Upper lobe of right lung (tissue), 1 donor: ENCODE results near the gene ANKRD18A. TPM values are rescaled to one million over a fixed set of nuclear protein-coding genes. Genes with fewer than 3 reads are reported as not detected.
A peak's percentile ranks its signal among the peaks of the same experiment; 100 is the strongest.

Experiments
- ATAC-seq: fragments of 200-7000 bp; cut with Tn5 transposase; one replicate; pipeline ENCODE4 v1.9.1; 2020; ENCODE audit warnings: mild to moderate bottlenecking, moderate library complexity
- DNase-seq: peaks from one replicate; pipeline ENCODE4 v3.0.0-alpha.2; 2020
- H3K27ac ChIP-seq: fragments of 200-600 bp; one replicate; pipeline ENCODE4 v1.8.0; 2022
- H3K27me3 ChIP-seq: fragments of 200-600 bp; one replicate; pipeline ENCODE4 v1.8.0; 2022; ENCODE audit warnings: mild to moderate bottlenecking
- H3K36me3 ChIP-seq: fragments of 200-600 bp; one replicate; pipeline ENCODE4 v1.8.0; 2022
- H3K4me1 ChIP-seq: fragments of 200-600 bp; one replicate; pipeline ENCODE4 v1.8.0; 2022
- H3K4me3 ChIP-seq: fragments of 200-600 bp; one replicate; pipeline ENCODE4 v1.8.0; 2022; ENCODE audit warnings: mild to moderate bottlenecking
- H3K9me3 ChIP-seq: fragments of 200-600 bp; one replicate; pipeline ENCODE4 v1.8.0; 2022
- intact Hi-C: fragments of 100-400 bp; cut with DNase I; formaldehyde crosslinking; loops from one replicate; pipeline ENCODE4 v1.11.0; 2022
- long read RNA-seq: library from polyadenylated mRNA; unstranded; transcript quantifications from one replicate; pipeline ENCODE4 v2.0.0, GENCODE V29; 2021
- total RNA-seq: library from RNA; stranded (reverse); fragmentation: NEBNext Ultra II Directional; extraction: Animal tissue kit (Norgen Biotek cat#: 25700); gene quantifications from one replicate; pipeline ENCODE4 v1.2.1, GENCODE V29; 2021
- TF ChIP-seq, protein P1 (sequence below): fragments of 200-600 bp; IDR thresholded peaks from one replicate; pipeline ENCODE4 v1.8.0; 2022; ENCODE audit warnings: antibody characterized with exemption
- donor health status: DM: no; HTN: yes; CAD: no; lungs with severe emphysema.

ANKRD18A gene
- total RNA-seq, result 1.0 TPM
- long read RNA-seq, partial matches to known transcripts, result 0 of 1 reads
- long read RNA-seq, other reads (novel, unspliced or antisense), result 1 of 1 reads

- H3K4me3 ChIP-seq, result peak within 1 kb of the TSS; percentile 48
- ATAC-seq, result peak; percentile 95
- H3K36me3 ChIP-seq, result no peaks in the 10 kb centered on the region
- peak within 1 kb of the TSS; percentile 25 for H3K27ac ChIP-seq
- TF ChIP-seq, protein P1, sequence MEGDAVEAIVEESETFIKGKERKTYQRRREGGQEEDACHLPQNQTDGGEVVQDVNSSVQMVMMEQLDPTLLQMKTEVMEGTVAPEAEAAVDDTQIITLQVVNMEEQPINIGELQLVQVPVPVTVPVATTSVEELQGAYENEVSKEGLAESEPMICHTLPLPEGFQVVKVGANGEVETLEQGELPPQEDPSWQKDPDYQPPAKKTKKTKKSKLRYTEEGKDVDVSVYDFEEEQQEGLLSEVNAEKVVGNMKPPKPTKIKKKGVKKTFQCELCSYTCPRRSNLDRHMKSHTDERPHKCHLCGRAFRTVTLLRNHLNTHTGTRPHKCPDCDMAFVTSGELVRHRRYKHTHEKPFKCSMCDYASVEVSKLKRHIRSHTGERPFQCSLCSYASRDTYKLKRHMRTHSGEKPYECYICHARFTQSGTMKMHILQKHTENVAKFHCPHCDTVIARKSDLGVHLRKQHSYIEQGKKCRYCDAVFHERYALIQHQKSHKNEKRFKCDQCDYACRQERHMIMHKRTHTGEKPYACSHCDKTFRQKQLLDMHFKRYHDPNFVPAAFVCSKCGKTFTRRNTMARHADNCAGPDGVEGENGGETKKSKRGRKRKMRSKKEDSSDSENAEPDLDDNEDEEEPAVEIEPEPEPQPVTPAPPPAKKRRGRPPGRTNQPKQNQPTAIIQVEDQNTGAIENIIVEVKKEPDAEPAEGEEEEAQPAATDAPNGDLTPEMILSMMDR, result peak; percentile 45
- intact Hi-C loops, result no loop called here
- DNase-seq, result peak; percentile 95
- H3K4me1 ChIP-seq, result peaks cover 24% of the 10 kb centered on the region
- H3K27me3 ChIP-seq, result peaks cover 66% of the 10 kb centered on the region
- H3K9me3 ChIP-seq, result no peaks in the 10 kb centered on the region
Measured at GRCh38 chr9:38620483-38621433, at the start of gene ANKRD18A. Gene ANKRD18A (minus strand): TSS chr9:38620596. CDS start chr9:38620285, 311 bp downstream.

- Histone ChIP-seq H3K4me3 (no peak overlapping the region), H3K36me3 (no peaks in the 10 kb centered on the region), H3K4me1 (peaks cover 4% of the 10 kb centered on the region), H3K9me3 (no peaks in the 10 kb centered on the region), H3K27me3 (no peaks in the 10 kb centered on the region), H3K27ac (no peak overlapping the region)
- intact Hi-C loops, result no loop called here
- ATAC-seq (no peak), DNase-seq (no peak)
- TF ChIP-seq, protein P1, result no peak
Measured at GRCh38 chr9:38668791-38669466, 48.5 kb upstream of the ANKRD18A start.

DNA sequence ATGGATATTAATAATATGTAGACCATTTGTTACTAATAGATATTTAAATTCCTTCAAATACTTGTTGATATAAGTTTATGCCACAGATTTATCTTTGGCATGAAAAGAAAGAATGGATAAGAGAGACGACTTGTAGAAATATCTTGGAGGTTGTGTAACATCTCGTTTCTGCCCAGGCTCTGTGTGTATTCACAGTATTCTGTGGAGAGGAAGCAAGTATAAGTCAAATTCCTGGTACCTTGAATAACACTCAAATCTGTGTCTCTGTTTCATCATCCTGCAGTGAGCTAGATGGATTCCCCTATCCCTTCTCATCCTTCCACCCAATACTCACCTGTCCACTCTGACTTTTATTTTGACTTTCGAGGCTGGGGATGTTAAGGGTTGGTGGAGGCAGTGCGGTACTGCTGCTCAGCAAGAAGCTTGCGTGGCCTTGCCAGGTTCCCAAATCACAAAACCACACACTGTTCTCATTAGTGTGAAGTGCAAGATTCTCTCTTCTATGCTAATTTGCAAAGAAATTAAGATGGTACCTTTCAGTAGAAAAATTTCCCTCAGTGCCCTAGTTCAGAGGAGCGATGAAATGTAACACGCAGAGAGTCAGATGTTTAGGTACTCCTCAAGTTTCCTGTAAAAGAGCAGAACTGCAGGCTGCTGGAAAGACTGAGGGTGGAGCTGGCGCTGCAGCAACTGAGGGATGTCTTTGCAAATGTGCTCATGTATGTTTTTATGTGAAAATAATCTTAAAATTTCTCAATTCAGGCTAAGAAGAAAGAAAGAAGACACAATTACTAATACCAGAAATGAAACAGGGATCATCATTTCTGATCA lies 42.6 kb upstream of the ANKRD18A start:
- Histone ChIP-seq H3K27me3 (no peaks in the 10 kb centered on the region), H3K36me3 (no peaks in the 10 kb centered on the region), H3K9me3 (no peaks in the 10 kb centered on the region), H3K4me1 (no peaks in the 10 kb centered on the region), H3K27ac (no peak overlapping the region), H3K4me3 (no peak overlapping the region)
- TF ChIP-seq, protein P1, result no peak
- no peak for ATAC-seq
- no peak for DNase-seq
- intact Hi-C loops, result no loop called here

- no peaks in the 10 kb centered on the region for H3K36me3 ChIP-seq
- ATAC-seq, result no peak
- H3K27ac ChIP-seq, result no peak overlapping the region
- H3K4me1 ChIP-seq, result no peaks in the 10 kb centered on the region
- no peak overlapping the region for H3K4me3 ChIP-seq
- DNase-seq, result no peak
- TF ChIP-seq, protein P1, result no peak
- intact Hi-C loops, result no loop called here
- H3K27me3 ChIP-seq, result no peaks in the 10 kb centered on the region
- no peaks in the 10 kb centered on the region for H3K9me3 ChIP-seq
Measured at GRCh38 chr9:38659538-38659937, 39.1 kb upstream of the ANKRD18A start.

DNA sequence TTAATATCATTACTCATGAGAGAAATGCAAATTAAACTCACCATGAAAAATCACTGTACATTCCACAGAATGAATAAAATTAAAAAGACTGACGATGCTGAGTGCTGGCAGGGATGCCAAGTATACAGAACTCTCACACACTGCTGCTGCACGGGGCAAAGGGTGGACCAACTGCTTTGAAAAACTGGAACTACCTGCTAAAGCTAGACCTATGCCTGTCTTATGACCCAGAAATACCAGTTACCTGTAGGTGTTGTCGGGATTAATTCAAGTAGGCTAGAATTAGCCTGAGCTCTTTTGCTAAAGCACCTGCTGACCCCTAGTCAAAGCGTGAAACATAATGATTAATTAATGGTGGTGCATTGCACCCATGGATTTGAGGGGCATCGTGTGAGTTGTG lies 36.5 kb upstream of the ANKRD18A start:
- TF ChIP-seq, protein P1, result no peak
- no peak for ATAC-seq
- no peak overlapping the region for H3K27ac ChIP-seq
- no peaks in the 10 kb centered on the region for H3K36me3 ChIP-seq
- no peaks in the 10 kb centered on the region for H3K4me1 ChIP-seq
- intact Hi-C loops, result no loop called here
- no peaks in the 10 kb centered on the region for H3K27me3 ChIP-seq
- DNase-seq, result no peak
- no peaks in the 10 kb centered on the region for H3K9me3 ChIP-seq
- no peak overlapping the region for H3K4me3 ChIP-seq
